ENCODE measurements around the gene TTLL8.

Gene TTLL8

GRCh38 chr22:50008151-50009040 lies 49.7 kb downstream of the TTLL8 start:
- no peak for DNase-seq (ENCODE audit: low read depth in 1 of 2, low spot score in 1 of 2)

- DNase-seq (ENCODE audit: low read depth in 1 of 2, low spot score in 1 of 2) = no peak
Observed at GRCh38 chr22:50007057-50007511, 51.0 kb downstream of the TTLL8 start.

- no peak for DNase-seq (ENCODE audit: low read depth in 1 of 2, low spot score in 1 of 2)
Observed at GRCh38 chr22:50004918-50005317, 53.2 kb downstream of the TTLL8 start.

- no peak for DNase-seq (ENCODE audit: low read depth in 1 of 2, low spot score in 1 of 2)
Observed at GRCh38 chr22:50002791-50003190, 55.3 kb downstream of the TTLL8 start.

GRCh38 chr22:50001388-50002231 lies 56.5 kb downstream of the TTLL8 start:
- no peak for DNase-seq (ENCODE audit: low read depth in 1 of 2, low spot score in 1 of 2)

GRCh38 chr22:50000587-50001387 lies 57.3 kb downstream of the TTLL8 start:
- no peak for DNase-seq (ENCODE audit: low read depth in 1 of 2, low spot score in 1 of 2)

GRCh38 chr22:49999946-50000586 lies 58.0 kb downstream of the TTLL8 start:
- no peak for DNase-seq (ENCODE audit: low read depth in 1 of 2, low spot score in 1 of 2)

GRCh38 chr22:49999063-49999945 lies 58.8 kb downstream of the TTLL8 start:
- no peak for DNase-seq (ENCODE audit: low read depth in 1 of 2, low spot score in 1 of 2)

- DNase-seq (ENCODE audit: low read depth in 1 of 2, low spot score in 1 of 2) = no peak
Observed at GRCh38 chr22:49998718-49999062, 59.4 kb downstream of the TTLL8 start.

- no peak for DNase-seq (ENCODE audit: low read depth in 1 of 2, low spot score in 1 of 2)
Observed at GRCh38 chr22:49997932-49998717, 60.0 kb downstream of the TTLL8 start.

GRCh38 chr22:49997251-49997599 lies 60.9 kb downstream of the TTLL8 start:
- DNase-seq (ENCODE audit: low read depth in 1 of 2, low spot score in 1 of 2) = no peak

GRCh38 chr22:49996518-49997250 lies 61.4 kb downstream of the TTLL8 start:
- no peak for DNase-seq (ENCODE audit: low read depth in 1 of 2, low spot score in 1 of 2)

GRCh38 chr22:49996119-49996517 lies 62.0 kb downstream of the TTLL8 start:
- DNase-seq (ENCODE audit: low read depth in 1 of 2, low spot score in 1 of 2) = no peak

GRCh38 chr22:49995361-49996118 lies 62.6 kb downstream of the TTLL8 start:
- no peak for DNase-seq (ENCODE audit: low read depth in 1 of 2, low spot score in 1 of 2)

- no peak for DNase-seq (ENCODE audit: low read depth in 1 of 2, low spot score in 1 of 2)
Observed at GRCh38 chr22:49995041-49995360, 63.1 kb downstream of the TTLL8 start.

- DNase-seq (ENCODE audit: low read depth in 1 of 2, low spot score in 1 of 2) = no peak
Observed at GRCh38 chr22:49994361-49995040, 63.6 kb downstream of the TTLL8 start.

- DNase-seq (ENCODE audit: low read depth in 1 of 2, low spot score in 1 of 2) = no peak
Observed at GRCh38 chr22:49993649-49994360, 64.3 kb downstream of the TTLL8 start.
